ENCODE measurements around the gene CAT.

- TF ChIP-seq ZC3H10 (CRISPR knock-in tag; IDR thresholded peaks at IDR 0.05): no peak
- TF ChIP-seq ARNTL (CRISPR knock-in tag; IDR thresholded peaks at IDR 0.05; ENCODE audit: borderline replicate concordance, low read depth): no peak
- no peak for TF ChIP-seq CSRNP3 (CRISPR knock-in tag; IDR thresholded peaks at IDR 0.05)
- TF ChIP-seq PATZ1 (CRISPR knock-in tag; IDR thresholded peaks at IDR 0.05; ENCODE audit: borderline replicate concordance): no peak
- no peak for TF ChIP-seq ZNF565 (CRISPR knock-in tag; conservative IDR thresholded peaks at IDR 0.05; ENCODE audit: low read depth)
- TF ChIP-seq ZFP3 (CRISPR knock-in tag; IDR thresholded peaks at IDR 0.05): no peak
- TF ChIP-seq RARB (CRISPR knock-in tag; IDR thresholded peaks at IDR 0.05): no peak
- no peak for TF ChIP-seq ZFP30 (CRISPR knock-in tag; IDR thresholded peaks at IDR 0.05)
- TF ChIP-seq PPARA (CRISPR knock-in tag; IDR thresholded peaks at IDR 0.05; ENCODE audit: borderline replicate concordance): no peak
- no peak for TF ChIP-seq CREB5 (CRISPR knock-in tag; IDR thresholded peaks at IDR 0.05; ENCODE audit: low read depth)
- TF ChIP-seq ISL1 (CRISPR knock-in tag; IDR thresholded peaks at IDR 0.05): no peak
Observed at GRCh38 chr11:34405079-34405858, 33.5 kb upstream of the CAT start.
